ENCODE data around the gene CMTM8.

Gene CMTM8

GRCh38 chr3:32216172-32216783 lies 22.2 kb upstream of the CMTM8 start:
- TF ChIP-seq, protein P1, sequence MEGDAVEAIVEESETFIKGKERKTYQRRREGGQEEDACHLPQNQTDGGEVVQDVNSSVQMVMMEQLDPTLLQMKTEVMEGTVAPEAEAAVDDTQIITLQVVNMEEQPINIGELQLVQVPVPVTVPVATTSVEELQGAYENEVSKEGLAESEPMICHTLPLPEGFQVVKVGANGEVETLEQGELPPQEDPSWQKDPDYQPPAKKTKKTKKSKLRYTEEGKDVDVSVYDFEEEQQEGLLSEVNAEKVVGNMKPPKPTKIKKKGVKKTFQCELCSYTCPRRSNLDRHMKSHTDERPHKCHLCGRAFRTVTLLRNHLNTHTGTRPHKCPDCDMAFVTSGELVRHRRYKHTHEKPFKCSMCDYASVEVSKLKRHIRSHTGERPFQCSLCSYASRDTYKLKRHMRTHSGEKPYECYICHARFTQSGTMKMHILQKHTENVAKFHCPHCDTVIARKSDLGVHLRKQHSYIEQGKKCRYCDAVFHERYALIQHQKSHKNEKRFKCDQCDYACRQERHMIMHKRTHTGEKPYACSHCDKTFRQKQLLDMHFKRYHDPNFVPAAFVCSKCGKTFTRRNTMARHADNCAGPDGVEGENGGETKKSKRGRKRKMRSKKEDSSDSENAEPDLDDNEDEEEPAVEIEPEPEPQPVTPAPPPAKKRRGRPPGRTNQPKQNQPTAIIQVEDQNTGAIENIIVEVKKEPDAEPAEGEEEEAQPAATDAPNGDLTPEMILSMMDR (IDR thresholded peaks at IDR 0.05; ENCODE audit: insufficient read depth, low read depth, low read length, missing control alignments): no peak

GRCh38 chr3:32217339-32217738 lies 21.1 kb upstream of the CMTM8 start:
- DNase-seq (ENCODE audit: low read depth): no peak
- TF ChIP-seq, protein P1 (IDR thresholded peaks at IDR 0.05; ENCODE audit: insufficient read depth, low read depth, low read length, missing control alignments): no peak
- H3K4me3 ChIP-seq (ENCODE audit: low read depth, low read length): no peak overlapping the region

More at GRCh38 chr3:32216172-32216783, 22.2 kb upstream of the CMTM8 start:
- DNase-seq (ENCODE audit: low read depth): no peak
- no peak overlapping the region for H3K4me3 ChIP-seq (ENCODE audit: low read depth, low read length)

- no peak for DNase-seq (ENCODE audit: low read depth)
- TF ChIP-seq, protein P1 (IDR thresholded peaks at IDR 0.05; ENCODE audit: insufficient read depth, low read depth, low read length, missing control alignments): no peak
- H3K4me3 ChIP-seq (ENCODE audit: low read depth, low read length): no peak overlapping the region
These were observed 18.9 kb upstream of the CMTM8 start for GRCh38 chr3:32219537-32219936.

DNA sequence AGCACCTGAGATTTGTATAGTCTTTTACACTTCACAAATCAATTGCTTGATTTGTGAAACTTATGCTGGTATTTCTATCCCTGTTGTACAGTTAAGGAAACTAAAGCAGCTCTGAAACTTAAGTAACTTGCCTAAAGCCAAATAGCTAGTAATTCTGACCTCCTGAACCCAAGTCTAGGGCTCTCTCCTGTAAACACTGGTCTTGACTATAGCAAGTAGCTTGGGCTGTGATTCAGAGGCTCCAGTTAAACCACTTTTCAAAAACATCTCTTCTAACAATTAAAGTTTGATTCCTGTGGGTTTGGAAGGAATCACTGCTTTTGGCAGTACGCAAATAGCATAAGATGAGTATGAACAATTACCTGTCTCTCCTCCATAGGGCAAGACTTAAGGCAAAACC lies 18.5 kb upstream of the CMTM8 start:
- DNase-seq (ENCODE audit: low read depth): no peak
- no peak overlapping the region for H3K4me3 ChIP-seq (ENCODE audit: low read depth, low read length)
- TF ChIP-seq, protein P1 (IDR thresholded peaks at IDR 0.05; ENCODE audit: insufficient read depth, low read depth, low read length, missing control alignments): no peak

DNA sequence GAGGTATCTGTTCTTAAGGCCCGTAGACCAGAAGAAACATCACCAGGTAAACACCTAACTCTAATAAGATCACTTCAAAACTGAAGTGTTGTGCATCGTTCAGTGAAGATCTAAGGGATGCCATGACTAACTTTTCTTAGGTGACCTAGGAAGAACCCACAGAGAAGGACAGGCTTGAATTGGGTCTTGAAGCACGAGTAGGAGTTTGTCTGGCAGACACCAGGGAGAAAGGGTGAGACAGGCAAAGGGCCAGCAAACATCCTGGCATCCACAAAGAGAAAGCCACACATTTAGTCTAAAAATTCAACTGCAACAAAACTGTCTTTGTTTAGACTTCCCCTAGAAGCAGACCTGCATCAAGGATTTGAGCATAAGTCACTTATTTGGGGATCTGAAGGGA lies 15.5 kb upstream of the CMTM8 start:
- TF ChIP-seq, protein P1 (IDR thresholded peaks at IDR 0.05; ENCODE audit: insufficient read depth, low read depth, low read length, missing control alignments): no peak
- no peak overlapping the region for H3K4me3 ChIP-seq (ENCODE audit: low read depth, low read length)
- no peak for DNase-seq (ENCODE audit: low read depth)

GRCh38 chr3:32224016-32224516 lies 14.4 kb upstream of the CMTM8 start:
- H3K4me3 ChIP-seq (ENCODE audit: low read depth, low read length): no peak overlapping the region
- TF ChIP-seq, protein P1 (IDR thresholded peaks at IDR 0.05; ENCODE audit: insufficient read depth, low read depth, low read length, missing control alignments): no peak
- no peak for DNase-seq (ENCODE audit: low read depth)

Measured in GM12865 (cell line).